ENCODE results near the gene ROBO1.
"Not testable (repeated sequence)": the region's sequence is repeated elsewhere in the genome, so short reads cannot be mapped to it uniquely, and the experiment has no call there.

Gene ROBO1

GRCh38 chr3:79767905-79768267 is at the start of gene ROBO1:
Gene ROBO1 (minus strand): TSS chr3:79767998.
- DNase-seq = no peak

GRCh38 chr3:79817224-79817623 is 49.4 kb upstream of the ROBO1 start:
- no peak for DNase-seq

DNA sequence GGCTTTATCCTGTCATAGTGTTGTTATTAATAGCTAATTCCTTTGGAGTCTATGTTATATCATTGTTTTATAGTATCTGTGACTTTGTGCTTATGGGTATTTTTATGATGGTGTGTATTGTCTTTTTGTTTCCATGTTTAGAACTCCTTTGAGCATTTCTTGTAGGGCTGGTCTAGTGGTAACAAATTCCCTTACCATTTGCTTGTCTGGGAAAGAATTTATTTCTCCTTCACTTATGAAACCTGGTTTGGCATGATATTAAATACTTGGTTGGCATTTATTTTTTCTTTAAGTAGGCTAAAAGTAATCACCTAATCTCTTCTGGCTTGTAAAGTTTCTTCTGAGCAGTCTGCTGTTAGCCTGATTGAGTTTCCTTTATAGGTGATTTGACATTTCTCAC is 47.7 kb upstream of the ROBO1 start:
- DNase-seq = no peak

GRCh38 chr3:79810581-79810980 is 42.8 kb upstream of the ROBO1 start:
- no peak for DNase-seq

DNA sequence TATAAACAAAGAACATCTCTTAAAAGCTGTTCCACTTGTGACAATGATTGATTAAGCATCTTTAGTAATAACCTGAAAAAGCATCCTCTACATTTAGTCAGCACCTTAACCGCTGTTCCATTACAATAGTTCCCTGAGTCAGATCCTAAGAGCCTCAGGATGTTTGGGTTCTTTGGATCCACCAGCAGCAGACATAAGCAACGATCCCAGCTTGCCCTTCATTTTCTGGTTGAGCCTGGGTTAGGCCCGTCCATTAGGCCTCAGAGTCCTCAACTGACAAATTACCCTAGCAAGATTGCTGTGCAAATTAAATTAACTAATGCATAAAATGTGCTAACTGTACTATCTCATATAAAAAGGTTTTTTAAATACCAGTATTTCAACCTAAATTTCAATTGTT is 42.3 kb upstream of the ROBO1 start:
- no peak for DNase-seq

DNA sequence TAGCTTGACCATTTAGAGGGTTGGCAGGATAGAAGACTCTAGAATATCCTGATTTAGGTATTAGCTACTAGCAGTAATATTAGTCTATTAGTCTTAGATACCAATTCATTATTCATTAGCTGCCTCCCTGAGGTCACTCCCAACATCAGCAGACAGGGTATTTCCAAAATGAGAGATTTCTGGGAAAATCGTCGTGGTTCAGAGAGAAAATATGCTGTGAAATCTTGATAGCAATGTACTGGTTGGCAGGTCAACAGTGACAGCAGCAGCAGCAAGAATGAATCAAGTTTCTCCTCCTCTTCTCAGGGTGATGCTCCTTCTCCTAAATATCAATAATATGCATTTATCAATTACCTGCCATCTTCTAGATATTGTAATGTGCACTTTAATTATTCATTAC is 41.3 kb upstream of the ROBO1 start:
- no peak for DNase-seq

GRCh38 chr3:79808515-79808914 is 40.7 kb upstream of the ROBO1 start:
- no peak for DNase-seq

- DNase-seq = not testable (repeated sequence)
Observed at GRCh38 chr3:79790177-79790576, 22.4 kb upstream of the ROBO1 start.

DNA sequence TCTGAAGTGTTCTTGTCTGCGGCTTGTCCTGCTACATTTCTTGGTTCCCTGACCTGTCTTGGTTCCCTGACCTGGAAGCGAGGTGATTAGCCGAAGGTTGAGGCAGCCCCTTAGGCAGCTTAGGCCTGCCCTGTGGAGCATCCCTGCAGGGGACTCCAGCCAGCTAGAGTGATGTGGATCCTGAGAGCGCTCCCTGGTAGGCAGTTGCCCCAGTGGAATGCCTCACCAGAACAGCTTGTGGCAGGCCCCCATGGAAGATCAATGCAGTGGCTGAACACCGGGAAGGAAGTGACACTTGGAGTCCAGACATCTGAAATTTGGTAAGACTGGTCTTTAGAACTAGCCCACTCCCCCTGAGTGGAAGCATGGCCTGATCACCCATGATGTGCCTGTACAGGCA is 5.5 kb upstream of the ROBO1 start:
- no peak for DNase-seq

- DNase-seq = no peak
Observed at GRCh38 chr3:79769229-79769628, 1.4 kb upstream of the ROBO1 start.

- DNase-seq = no peak
Observed at GRCh38 chr3:79767194-79767904, 449 bp downstream of the ROBO1 start.

DNA sequence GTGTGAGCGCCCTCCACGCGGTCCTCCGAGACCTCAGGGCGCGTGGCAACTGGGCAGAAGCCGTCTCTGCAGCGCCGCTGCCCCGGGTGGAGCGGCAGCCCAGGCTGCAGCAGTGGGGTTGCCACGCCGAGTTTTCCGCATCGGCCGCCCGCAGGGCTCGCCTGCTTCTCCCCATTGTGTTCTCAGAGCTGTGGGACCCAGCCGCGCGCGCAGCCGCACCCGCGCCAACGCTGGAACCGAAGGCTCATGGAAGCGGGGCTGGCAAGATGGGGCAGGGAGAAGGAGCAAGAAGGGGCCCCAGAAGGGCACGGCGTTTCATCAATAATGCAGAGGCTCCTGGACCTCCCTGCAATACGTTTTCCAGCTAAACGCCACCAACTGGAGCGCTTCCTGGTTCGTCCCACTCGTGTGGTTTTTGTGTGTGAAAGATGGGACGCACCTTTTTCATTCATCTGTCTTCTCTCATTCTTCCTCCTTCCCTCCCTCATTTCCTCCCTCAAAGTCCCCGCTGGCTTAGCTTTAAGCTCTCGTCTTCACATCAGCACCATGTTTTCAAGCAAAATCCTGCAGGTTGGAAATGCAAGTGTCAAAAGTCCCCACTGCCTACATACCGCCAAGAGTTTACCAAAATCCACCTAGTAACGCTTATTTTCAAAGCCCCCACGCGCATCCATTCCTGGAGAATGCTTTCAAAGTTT is 1.2 kb downstream of the ROBO1 start:
- DNase-seq = no peak

DNA sequence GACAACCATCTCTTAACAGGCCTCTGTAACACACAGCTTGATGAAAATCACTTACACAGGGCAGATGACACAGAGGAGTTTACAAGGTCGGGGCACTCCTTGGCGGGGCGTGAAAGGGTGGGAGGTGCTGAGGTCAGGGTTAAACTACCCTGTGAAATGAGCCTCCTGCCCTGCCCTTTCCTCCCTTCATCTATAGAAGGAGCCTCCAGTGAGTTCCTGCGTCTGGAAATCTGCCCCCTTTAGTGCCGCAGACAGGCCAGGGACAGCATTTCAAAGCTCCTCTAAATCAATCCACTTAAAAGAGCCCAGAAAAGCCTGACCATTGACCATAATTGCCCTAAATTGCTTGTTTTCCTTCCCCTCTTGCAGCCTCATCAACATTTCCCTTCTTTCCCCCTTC is 1.9 kb downstream of the ROBO1 start:
- DNase-seq = no peak

DNA sequence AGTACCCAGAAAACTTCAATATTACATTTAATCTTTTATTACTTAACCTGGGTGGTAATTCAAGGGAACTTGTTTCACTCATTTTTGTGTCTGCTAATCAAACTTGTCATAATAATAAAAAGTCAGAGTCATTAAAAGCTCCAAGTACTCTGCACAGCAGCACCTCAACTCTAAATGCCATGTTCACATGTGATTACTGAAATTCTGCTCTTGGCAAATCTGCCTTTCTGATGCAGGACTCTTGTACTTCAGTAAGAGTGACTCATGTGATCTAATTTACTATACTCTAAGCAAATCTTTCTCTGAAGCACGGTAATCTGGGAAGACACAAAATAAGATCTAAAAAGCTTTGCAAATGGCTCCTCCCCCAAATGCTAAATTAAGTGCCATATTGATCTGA is 6.4 kb downstream of the ROBO1 start:
- DNase-seq = no peak

DNA sequence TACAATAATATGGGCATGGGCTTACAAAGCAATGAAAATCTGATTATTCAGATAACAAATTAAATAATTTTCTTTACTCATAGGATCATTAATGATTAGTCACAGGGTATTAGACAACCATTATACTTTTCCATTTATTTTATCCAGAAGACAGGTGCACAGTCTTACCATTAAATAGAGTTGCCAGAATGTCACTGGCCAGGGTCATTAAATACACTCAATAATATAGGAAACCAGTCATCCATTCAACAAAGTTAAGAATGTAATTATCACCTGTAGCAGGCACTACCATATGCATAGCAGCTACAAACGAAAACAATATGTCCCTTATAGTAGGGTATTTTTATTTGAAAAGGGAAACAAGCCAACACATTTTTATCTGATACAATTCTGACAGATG is 16.1 kb downstream of the ROBO1 start:
- no peak for DNase-seq

- DNase-seq = no peak
Observed at GRCh38 chr3:79737530-79737929, 30.3 kb downstream of the ROBO1 start.

GRCh38 chr3:79729096-79729495 is 38.7 kb downstream of the ROBO1 start:
- DNase-seq = no peak

GRCh38 chr3:79726786-79727185 is 41.0 kb downstream of the ROBO1 start:
- DNase-seq = no peak

GRCh38 chr3:79724206-79724605 is 43.6 kb downstream of the ROBO1 start:
- DNase-seq = no peak

DNA sequence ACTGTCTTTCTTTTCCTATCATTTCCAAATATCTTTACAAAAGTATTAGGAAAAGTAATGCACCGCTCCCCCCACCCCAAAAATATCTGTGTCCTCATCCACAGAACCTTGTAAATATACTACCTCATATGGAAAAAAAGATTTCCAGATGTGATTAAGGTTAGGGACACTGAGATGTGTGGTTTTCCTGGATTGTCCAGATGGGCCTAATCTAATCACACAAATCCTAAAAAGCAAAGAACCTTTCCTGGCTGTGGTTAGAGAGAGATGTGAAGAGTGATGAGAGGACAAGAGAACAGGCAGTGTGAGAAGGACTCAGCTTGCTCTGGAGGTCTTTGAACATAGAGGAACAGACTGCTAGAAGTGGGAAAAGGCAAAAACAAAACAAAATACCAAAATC is 77.7 kb downstream of the ROBO1 start:
- no peak for DNase-seq

DNA sequence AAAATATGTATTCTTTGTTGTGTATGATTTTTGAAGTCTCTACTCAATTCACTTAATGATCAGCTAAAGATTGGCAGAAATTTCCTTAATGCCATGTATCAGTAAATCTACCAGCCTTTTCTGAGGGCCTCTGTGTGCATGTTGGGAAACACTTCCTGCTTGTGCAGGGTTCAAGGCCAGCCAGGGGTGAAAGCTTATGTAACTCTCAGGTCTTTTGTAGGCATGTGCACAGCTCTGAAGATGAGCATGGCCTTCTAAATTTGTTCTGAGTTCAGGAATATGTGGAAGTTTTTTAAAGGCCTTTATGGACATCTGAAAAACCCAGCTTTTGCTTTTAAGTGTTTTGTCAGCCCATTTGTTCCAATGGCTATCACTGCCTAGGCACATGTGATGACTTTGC is 82.7 kb downstream of the ROBO1 start:
- no peak for DNase-seq

DNA sequence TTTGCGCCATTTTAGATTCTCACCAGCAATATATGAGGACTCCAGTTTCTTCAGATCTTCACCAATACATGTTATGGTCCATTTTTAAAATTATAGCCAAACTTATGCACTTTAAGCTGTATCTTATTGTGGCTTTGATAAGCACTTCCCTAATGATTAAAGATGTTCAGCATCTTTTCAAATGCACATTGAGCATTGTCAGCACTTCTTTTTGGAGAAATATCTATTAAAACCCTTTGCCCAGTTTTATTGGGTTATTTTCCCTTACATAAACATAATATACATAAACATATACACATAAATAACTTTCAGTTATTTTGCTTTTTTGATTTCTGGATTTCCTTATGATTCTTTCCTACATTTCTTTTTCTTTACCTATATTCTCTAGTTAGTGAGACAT is 83.8 kb downstream of the ROBO1 start:
- no peak for DNase-seq

DNA sequence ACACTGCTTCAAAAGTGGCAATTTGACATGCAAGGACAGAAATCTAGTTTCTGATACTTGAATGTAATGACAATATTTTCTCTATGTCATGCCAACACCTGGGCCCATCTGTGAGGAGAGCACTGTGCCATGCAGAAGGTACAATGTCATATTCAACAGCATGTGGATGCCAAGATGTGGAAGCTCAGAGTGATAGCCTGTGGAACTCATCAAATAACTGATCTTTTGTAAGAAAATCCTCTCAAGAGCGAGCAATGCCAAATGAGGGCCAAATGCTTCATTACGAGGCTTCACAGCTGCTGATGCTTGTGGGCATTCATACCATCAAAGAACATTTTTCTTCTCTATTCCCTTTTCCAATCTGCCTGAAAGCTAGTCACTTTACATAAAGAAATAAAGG is 95.1 kb downstream of the ROBO1 start:
- no peak for DNase-seq

GRCh38 chr3:79672075-79672474 is 95.7 kb downstream of the ROBO1 start:
- no peak for DNase-seq

DNA sequence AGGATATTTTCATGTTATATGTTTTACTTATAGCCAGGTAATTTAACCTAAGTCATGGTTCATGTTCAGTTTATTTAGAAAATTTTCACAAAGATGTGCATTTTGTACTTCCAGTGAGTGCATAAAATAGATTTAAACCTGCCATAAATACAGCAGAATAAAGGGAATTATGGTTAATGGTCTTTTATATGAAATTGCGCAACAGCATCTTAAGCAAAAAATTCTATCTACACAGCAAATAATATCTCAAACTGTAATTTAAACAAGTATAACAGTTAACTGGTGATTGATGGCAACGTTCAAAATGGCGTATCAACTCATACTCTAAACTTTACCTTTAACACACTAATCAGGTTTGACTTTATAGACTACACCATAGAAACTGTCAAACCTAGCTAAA is 97.6 kb downstream of the ROBO1 start:
- no peak for DNase-seq

All from NCI-H187 (cell line).